Brain pericyte (primary cell): ENCODE measurements around the gene RYR3.
"Not testable (repeated sequence)": the region's sequence is repeated elsewhere in the genome, so short reads cannot be mapped to it uniquely, and the experiment has no call there.

Experiments
- DNase-seq: peaks from one replicate; pipeline ENCODE4 v3.0.0-alpha.2; 2012; ENCODE audit warnings: low read depth, low spot score

Gene RYR3

DNA sequence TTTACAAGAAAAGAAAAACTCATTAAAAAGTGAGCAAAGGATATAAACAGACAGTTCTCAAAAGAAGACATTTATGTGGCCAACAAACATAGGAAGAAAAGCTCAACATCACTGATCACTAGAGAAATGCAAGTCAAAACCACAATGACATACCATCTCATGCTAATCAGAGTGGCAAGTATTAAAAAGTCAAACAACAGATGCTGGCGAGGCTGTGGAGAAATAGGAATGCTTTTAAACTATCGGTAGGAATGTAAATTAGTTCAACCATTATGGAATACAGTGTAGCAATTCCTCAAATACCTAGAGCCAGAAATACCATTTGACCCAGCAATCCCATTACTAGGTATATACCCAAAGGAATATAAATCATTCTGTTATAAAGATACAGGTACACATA lies 267.1 kb downstream of the RYR3 start:
- DNase-seq: not testable (repeated sequence)

DNA sequence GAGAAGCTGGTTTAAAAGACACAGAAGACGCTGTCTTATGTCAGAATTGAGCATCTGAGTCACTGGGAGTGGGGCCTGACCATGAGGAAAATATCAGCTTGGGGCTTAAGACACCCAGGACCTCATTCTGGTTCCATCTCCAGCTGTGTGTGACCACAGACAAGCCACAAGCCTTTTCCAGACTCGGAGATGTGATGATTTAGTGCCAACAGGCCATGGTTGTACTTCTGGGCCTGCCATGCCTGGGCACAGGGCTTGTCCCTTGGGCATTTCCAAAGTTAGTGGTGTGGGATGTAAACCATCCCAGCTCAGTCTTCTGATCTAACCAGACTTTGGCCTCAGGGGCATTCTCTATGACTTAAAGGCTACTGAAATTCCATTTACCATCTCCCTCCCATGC lies 269.8 kb downstream of the RYR3 start:
- DNase-seq: no peak

- no peak for DNase-seq
Observed at GRCh38 chr15:33581032-33581431, 270.3 kb downstream of the RYR3 start.

- DNase-seq: no peak
Observed at GRCh38 chr15:33584797-33585196, 274.0 kb downstream of the RYR3 start.

DNA sequence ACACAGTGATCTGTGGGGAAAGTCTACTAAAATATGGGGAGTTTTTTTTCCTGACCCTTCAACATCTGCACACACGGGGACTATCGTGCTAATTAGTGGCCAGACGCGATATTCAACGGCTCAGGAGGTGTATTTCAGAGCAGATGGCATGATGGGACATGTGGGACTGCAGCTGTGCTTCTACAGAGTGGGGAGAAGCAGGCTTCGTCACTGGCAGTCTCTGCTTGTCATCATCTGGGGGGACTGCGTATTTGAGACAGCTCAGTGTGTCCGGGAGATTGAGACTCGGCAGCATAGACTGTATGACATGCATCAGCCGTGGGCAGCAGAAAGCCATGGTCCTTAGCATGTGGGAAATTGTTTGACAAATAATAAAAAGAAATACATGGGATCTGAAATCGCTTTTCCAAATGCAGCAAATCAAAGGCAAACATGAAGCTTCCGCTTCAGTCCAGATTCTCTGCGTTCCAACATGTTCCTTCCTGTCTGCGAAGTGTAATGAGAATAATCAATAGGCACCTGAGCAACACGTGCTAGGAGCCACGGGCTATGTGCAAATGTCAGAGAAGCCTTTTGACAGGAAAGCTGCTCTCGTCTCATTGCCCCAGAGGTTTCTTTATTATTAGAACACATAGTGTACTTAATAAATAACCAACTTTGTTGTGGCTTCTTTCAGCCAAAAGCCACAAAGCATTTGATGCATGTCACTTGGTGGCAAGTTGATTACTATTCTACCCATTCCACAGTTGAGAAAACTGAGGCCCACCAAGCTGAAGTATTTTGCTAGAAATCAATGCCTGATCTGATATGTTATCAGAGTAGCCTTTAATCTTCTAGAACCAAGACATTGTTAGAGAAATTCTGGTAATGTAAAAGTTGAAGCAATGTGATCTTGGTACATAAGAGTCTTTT lies 276.3 kb downstream of the RYR3 start:
- DNase-seq: no peak

GRCh38 chr15:33587773-33588172 lies 277.0 kb downstream of the RYR3 start:
- DNase-seq: no peak

DNA sequence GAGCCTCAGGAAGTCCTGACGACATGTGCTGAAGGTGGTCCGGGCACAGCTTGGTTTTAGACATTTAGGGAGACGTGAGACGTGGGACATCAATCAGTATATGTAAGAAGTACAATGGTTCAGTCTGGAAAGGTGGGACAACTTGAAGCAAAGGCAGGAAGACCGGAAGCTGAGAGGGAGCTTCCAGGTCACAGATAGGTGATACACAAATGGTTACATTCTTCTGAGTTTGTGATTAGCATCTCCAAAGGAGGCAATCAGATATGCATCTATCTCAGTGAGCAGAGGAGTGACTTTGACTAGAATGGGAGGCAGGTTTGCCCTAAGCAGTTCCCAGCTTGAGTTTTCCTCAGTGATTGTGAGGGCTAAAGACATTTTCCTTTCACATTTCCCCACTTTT lies 282.1 kb downstream of the RYR3 start:
- DNase-seq: no peak

- DNase-seq: not testable (repeated sequence)
Observed at GRCh38 chr15:33598382-33598781, 287.6 kb downstream of the RYR3 start.

DNA sequence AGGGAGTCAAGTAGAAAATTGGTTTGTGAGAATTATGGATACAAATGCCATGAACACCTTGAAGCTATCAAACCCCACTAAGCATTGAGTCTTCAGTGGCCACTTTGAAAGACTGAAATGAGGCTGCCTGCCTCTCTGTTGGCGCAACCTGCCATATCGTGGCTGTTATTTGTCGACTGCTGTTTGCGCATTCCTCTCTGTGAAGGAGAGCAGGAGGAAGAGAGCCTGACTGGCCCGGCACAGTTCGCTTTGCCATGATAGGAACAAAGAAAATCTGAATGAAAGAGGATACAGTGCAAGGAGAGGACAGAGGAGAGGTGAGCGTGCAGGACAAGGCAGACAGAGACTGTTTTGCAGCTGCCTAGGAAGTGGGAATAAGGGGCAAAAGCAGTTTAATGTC lies 289.4 kb downstream of the RYR3 start:
- no peak for DNase-seq

DNA sequence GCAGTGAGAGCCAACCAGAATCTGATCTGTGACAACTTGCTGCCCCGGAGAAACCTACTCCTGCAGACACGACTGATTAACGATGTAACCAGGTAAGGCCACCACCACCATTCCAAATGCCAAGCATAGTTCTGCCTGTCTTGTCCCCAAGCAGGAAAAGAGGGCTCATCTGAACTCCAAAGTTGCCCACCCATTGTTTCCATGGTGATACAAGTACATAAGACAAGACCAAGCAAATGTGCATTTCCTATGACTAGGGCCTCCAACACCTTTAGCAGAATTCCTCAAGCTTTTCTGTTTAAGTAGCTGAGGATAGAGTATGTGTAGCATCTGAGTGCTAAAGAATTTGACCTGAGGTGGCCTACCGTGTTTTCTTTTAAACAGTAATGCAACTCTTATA lies 290.7 kb downstream of the RYR3 start:
- no peak for DNase-seq

DNA sequence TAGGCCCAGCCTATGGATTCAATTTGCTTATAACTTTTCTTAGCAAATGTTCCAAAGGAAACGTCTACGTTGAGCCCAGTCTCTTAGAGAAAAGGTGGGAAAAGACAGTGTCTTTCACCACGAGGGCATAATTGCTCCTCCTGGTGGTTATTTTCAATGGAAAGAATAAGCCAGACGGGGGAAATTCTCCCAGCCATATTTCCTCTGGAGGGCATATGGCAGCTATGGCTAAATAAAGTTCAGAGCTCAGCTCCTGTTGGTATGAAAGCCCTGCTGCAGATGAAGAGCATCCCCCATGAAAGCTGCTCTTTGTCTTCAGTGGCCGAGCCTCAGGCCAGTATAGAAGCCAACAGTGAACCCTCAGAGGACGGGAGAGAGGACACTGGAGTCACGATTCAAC lies 297.9 kb downstream of the RYR3 start:
- no peak for DNase-seq

- no peak for DNase-seq
Observed at GRCh38 chr15:33612721-33613304, 302.0 kb downstream of the RYR3 start.

DNA sequence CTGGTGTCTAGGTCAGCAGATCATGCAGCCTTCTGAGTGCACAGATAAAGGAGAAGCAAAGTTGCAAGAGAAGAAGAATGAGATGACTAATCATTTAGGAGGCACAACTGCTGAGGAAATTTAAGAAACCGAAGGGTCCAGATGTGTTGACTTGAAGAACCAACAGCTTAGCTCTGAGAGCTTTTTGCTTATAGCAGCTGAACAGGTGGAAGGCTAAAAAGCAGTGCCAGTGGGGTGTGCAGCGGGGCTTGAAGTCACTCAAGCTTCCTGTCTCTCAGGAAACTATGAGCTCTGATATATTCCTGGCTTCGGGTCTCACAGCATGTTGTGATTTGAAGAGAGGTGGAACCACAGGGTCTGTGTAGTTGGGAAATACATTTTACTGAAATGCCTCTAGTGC lies 305.7 kb downstream of the RYR3 start:
- DNase-seq: no peak

DNA sequence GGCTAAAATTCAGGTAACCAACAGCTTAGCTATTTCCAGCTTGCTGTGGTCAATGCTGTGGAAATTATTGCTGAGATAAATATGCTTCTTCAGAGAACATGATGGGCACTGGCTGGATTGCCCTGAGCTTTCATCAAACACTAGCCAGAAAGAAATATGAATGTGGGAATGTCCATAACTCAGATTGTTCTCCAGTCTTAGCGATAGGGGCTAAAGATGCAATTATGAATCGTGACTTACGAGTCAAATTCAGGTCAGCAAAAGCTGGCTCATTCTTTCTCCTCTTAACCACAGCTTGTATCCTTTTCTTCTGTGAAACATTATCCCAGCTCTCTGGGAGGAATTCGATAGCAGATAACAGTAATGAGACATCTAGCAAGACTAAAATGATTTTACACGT lies 307.6 kb downstream of the RYR3 start:
- DNase-seq: no peak

DNA sequence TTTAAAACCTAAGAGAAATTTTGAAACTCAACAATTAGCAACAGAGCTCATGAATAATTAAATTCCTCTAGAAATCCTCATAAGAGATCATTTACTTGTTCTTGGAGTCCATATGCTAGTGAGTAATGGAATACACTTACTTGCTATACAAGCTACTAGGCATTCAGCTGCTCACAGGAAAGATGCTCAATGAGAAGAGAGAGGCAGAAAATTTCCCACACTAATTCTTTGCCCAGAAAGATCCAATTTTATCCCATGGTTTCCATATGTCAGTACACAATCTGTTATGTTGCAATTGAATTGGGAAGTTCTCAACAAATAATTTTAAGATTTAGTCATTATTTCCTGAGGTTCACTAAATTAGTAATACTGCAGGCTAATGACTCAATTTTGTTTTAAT lies 310.4 kb downstream of the RYR3 start:
- DNase-seq: no peak

DNA sequence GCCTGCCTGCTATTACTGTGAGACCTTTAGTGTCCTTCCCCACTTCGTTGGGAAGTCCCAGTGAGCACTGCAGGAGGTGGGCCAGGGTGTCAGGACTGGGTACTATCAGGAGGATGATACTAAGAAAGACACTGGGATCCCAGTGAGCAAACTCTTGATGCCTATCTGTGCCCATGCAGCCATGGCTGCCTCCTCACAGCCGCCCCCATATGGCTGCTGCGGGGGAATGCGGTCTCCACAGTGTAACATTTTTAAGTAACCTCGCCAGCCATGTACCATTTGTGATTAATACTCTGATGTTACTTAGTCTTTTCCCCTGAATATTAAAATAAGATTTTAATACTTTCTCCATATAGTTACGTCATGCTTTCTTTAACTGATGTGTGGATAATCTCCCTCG lies 312.2 kb downstream of the RYR3 start:
- DNase-seq: no peak

- DNase-seq: no peak
Observed at GRCh38 chr15:33624439-33624838, 313.7 kb downstream of the RYR3 start.

DNA sequence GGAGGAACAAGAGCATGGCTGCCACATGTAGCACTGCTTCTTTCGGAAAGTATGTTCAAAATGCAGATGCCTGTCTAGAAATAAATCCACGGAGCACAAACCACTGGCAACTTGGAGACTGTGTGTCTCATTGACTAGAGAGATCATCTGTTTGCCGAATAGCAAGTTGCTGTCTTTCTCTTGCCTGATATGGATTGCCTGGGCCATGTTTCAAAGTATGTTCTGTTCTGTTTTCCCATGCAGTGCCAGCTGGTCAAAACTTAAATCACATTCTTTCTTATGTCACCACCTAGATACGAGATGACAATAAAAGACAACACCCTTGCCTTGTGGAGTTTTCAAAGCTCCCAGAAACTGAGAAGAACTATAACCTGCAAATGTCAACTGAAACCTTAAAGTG lies 318.9 kb downstream of the RYR3 start:
- no peak for DNase-seq

DNA sequence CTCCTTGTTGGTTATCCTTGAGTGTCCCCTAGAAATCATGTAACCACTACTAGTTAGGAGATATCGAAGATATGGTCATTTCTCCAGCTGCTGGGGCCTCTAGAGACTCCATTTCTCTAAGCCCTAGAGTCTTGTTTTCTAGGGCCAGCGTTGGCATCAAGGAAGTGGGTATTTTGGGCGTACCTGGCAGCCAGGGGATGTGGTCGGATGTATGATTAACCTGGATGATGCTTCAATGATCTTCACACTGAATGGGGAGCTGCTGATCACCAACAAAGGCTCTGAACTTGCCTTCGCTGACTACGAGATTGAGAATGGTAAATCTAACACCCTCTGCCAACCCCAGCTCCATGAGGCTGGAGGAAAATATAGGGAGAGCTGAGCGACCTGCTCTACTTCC lies 325.5 kb downstream of the RYR3 start:
- DNase-seq: no peak

DNA sequence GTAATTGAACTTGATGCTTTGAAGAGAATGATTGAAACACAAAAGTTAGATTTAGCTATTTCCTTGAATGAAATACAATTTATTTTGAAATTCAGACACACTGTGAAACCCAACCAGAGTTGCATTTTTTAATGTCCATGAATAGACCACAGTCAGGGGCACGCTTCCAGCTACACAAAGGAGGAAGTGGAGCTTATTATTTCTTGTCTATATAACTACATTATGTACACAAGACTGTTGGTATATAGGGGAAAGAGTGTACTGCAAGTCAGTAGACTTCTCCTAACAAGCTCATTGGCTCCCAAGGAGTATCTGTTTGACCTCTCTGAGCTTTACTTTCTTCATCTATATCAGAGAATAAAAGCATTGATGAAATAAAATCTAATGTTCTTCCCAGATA lies 326.2 kb downstream of the RYR3 start:
- DNase-seq: no peak

DNA sequence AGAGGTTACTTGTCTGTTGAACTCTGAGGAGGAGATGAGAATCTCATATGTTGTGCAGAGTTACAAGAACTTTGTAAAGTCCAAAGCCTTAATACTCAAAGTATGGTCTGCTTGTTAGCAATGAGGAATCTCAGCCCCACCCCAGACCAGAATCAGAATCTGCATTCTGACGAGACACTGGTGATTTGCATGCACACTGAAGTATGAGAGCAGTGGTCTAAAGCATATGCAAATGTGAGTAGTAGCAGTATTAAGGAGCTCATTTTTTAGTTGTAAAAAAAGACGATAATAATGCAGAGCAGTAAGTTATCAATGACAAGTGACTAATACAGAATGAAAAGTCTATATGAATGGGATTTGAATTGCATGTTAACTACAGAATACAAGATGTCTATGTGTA lies 327.7 kb downstream of the RYR3 start:
- DNase-seq: no peak

- DNase-seq: no peak
Observed at GRCh38 chr15:33639051-33639450, 328.3 kb downstream of the RYR3 start.

DNA sequence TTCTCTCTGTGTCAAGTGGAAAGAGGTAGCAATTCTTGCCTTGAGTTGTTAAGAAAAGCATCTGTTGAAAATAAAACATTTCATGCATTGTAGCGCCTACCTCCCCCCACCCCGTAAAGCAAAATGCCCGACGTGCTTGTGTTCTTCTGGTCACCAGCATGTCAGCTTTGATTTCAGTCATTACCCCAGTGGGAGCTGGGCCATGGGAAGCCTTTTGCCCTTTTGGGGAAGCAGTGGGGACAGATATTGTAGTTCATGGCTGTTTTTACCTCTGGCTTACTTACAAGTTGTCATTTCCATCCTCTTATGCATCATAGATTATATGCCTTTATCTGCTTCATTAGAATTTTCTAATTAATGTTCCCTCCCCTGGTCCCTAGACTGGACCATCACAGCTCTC lies 328.7 kb downstream of the RYR3 start:
- DNase-seq: no peak
